ENCODE data around the gene SLC6A9. TPM values are rescaled to one million over a fixed set of nuclear protein-coding genes. Genes with fewer than 3 reads are reported as not detected.

The SLC6A9 gene
- total RNA-seq, 1 donor from 2014 or later: 61.7 TPM

- H3K4me1 Mint-ChIP-seq (ENCODE audit: low read depth): peaks cover 45% of the 10 kb centered on the region
- no peak for TF ChIP-seq CTCF (IDR thresholded peaks at IDR 0.05)
- H3K9me3 Mint-ChIP-seq (ENCODE audit: low read depth): no peaks in the 10 kb centered on the region
- no peak overlapping the region for H3K4me3 Mint-ChIP-seq (ENCODE audit: unreplicated experiment)
- peak overlapping the region; percentile 33 for H3K27ac Mint-ChIP-seq (ENCODE audit: unreplicated experiment)
- H3K36me3 Mint-ChIP-seq (ENCODE audit: low read depth): peaks cover 44% of the 10 kb centered on the region
- DNase-seq (ENCODE audit: low spot score): no peak
- H3K27me3 Mint-ChIP-seq (ENCODE audit: low read depth): no peaks in the 10 kb centered on the region
Measured at GRCh38 chr1:43981636-43982035, 49.6 kb downstream of the SLC6A9 start.

GRCh38 chr1:43981135-43981491 lies 50.1 kb downstream of the SLC6A9 start:
- no peaks in the 10 kb centered on the region for H3K27me3 Mint-ChIP-seq (ENCODE audit: low read depth)
- no peaks in the 10 kb centered on the region for H3K9me3 Mint-ChIP-seq (ENCODE audit: low read depth)
- peak overlapping the region; percentile 91 for H3K4me3 Mint-ChIP-seq (ENCODE audit: unreplicated experiment)
- DNase-seq (ENCODE audit: low spot score): no peak
- H3K36me3 Mint-ChIP-seq (ENCODE audit: low read depth): peaks cover 43% of the 10 kb centered on the region
- no peak overlapping the region for H3K27ac Mint-ChIP-seq (ENCODE audit: unreplicated experiment)
- H3K4me1 Mint-ChIP-seq (ENCODE audit: low read depth): peaks cover 51% of the 10 kb centered on the region
- no peak for TF ChIP-seq CTCF (IDR thresholded peaks at IDR 0.05)

GRCh38 chr1:43980255-43981134 lies 50.8 kb downstream of the SLC6A9 start:
- Mint-ChIP-seq H3K36me3 (ENCODE audit: low read depth) (peaks cover 40% of the 10 kb centered on the region), H3K9me3 (ENCODE audit: low read depth) (no peaks in the 10 kb centered on the region), H3K4me3 (ENCODE audit: unreplicated experiment) (peak overlapping the region; percentile 91), H3K27me3 (ENCODE audit: low read depth) (no peaks in the 10 kb centered on the region), H3K27ac (ENCODE audit: unreplicated experiment) (peak overlapping the region; percentile 90), H3K4me1 (ENCODE audit: low read depth) (peaks cover 56% of the 10 kb centered on the region)
- TF ChIP-seq CTCF (IDR thresholded peaks at IDR 0.05): no peak
- no peak for DNase-seq (ENCODE audit: low spot score)

GRCh38 chr1:43979528-43980254 lies 51.6 kb downstream of the SLC6A9 start:
- Mint-ChIP-seq H3K36me3 (ENCODE audit: low read depth) (peaks cover 38% of the 10 kb centered on the region), H3K4me1 (ENCODE audit: low read depth) (peaks cover 56% of the 10 kb centered on the region), H3K27ac (ENCODE audit: unreplicated experiment) (peak overlapping the region; percentile 90), H3K9me3 (ENCODE audit: low read depth) (no peaks in the 10 kb centered on the region), H3K27me3 (ENCODE audit: low read depth) (no peaks in the 10 kb centered on the region), H3K4me3 (ENCODE audit: unreplicated experiment) (peak overlapping the region; percentile 91)
- DNase-seq (ENCODE audit: low spot score): no peak
- TF ChIP-seq CTCF (IDR thresholded peaks at IDR 0.05): no peak

GRCh38 chr1:43979261-43979527 lies 52.1 kb downstream of the SLC6A9 start:
- peaks cover 35% of the 10 kb centered on the region for H3K36me3 Mint-ChIP-seq (ENCODE audit: low read depth)
- no peaks in the 10 kb centered on the region for H3K27me3 Mint-ChIP-seq (ENCODE audit: low read depth)
- H3K9me3 Mint-ChIP-seq (ENCODE audit: low read depth): no peaks in the 10 kb centered on the region
- H3K4me3 Mint-ChIP-seq (ENCODE audit: unreplicated experiment): no peak overlapping the region
- no peak for TF ChIP-seq CTCF (IDR thresholded peaks at IDR 0.05)
- H3K27ac Mint-ChIP-seq (ENCODE audit: unreplicated experiment): no peak overlapping the region
- DNase-seq (ENCODE audit: low spot score): no peak
- peaks cover 58% of the 10 kb centered on the region for H3K4me1 Mint-ChIP-seq (ENCODE audit: low read depth)
